K562 (cell line): Measurements from ENCODE around the gene GNAS-AS1. TPM values are rescaled to one million over a fixed set of nuclear protein-coding genes. Genes with fewer than 3 reads are reported as not detected.

Experiments used
- ARID1B ChIP-seq: fragments of 450-650 bp; IDR thresholded peaks from 2 replicates; pipeline ENCODE4 v1.6.1; 2016; ENCODE audit warnings: antibody characterized with exemption, mild to moderate bottlenecking, inconsistent platforms
- CXXC5 ChIP-seq: fragments of 250-450 bp; sonication (Bioruptor Pico); IDR thresholded peaks from 2 replicates; pipeline ENCODE4 v1.8.0; 2022; ENCODE audit warnings: inconsistent platforms, mild to moderate bottlenecking, moderate library complexity
- E2F3 ChIP-seq: fragments of 250-450 bp; sonication (Bioruptor Pico); IDR thresholded peaks from 2 replicates; pipeline ENCODE4 v1.4.0; 2020; ENCODE audit warnings: mild to moderate bottlenecking
- EGR1 ChIP-seq: fragments of 450-650 bp; conservative IDR thresholded peaks from 2 replicates; pipeline ENCODE4 v1.6.1; 2017; ENCODE audit warnings: mild to moderate bottlenecking
- ESRRB ChIP-seq: fragments of 250-450 bp; sonication (Bioruptor Pico); IDR thresholded peaks from 2 replicates; pipeline ENCODE4 v1.5.0; 2020; ENCODE audit warnings: mild to moderate bottlenecking, moderate library complexity, borderline replicate concordance
- FOXP1 ChIP-seq: sonication (generic); formaldehyde crosslinking; IDR thresholded peaks from 2 replicates; pipeline ENCODE4 v1.8.0; 2022; ENCODE audit warnings: mild to moderate bottlenecking, missing genetic modification reagents
- HMGN3 ChIP-seq: IDR thresholded peaks from 2 replicates; pipeline ENCODE4 v1.6.1; 2011; ENCODE audit warnings: borderline replicate concordance, low read depth, mild to moderate bottlenecking, mixed read lengths, low read length; ENCODE audit not compliant: insufficient read length; ENCODE audit errors: extremely low read depth
- MXI1 ChIP-seq: IDR thresholded peaks from 2 replicates; pipeline ENCODE4 v1.6.1; 2011; ENCODE audit warnings: low read depth, mild to moderate bottlenecking, improper control_type of control experiment, low read length
- NR3C1 ChIP-seq: sonication (generic); formaldehyde crosslinking; IDR thresholded peaks from 2 replicates; pipeline ENCODE4 v1.8.1; 2022; ENCODE audit warnings: missing genetic modification reagents
- PHTF2 ChIP-seq: fragments of 250-450 bp; sonication (Bioruptor Pico); IDR thresholded peaks from 2 replicates; pipeline ENCODE4 v1.5.0; 2021; ENCODE audit warnings: mild to moderate bottlenecking
- PTTG1 ChIP-seq: fragments of 450-650 bp; IDR thresholded peaks from 2 replicates; pipeline ENCODE4 v1.6.1; 2016; ENCODE audit warnings: low read depth, mild to moderate bottlenecking, missing genetic modification characterization, missing compliant biosample characterization
- SNRNP70 ChIP-seq: fragments of 200-400 bp; formaldehyde crosslinking; optimal IDR thresholded peaks from 2 replicates; pipeline ENCODE3; 2017; ENCODE audit warnings: low read depth, low read length
- ZKSCAN1 ChIP-seq: fragments of 150-350 bp; IDR thresholded peaks from 2 replicates; pipeline ENCODE4 v1.6.1; 2016; ENCODE audit warnings: low read depth, low read length
- ZNF133 ChIP-seq: fragments of 250-450 bp; sonication (Bioruptor Pico); IDR thresholded peaks from 2 replicates; pipeline ENCODE4 v1.4.0; 2020; ENCODE audit warnings: mild to moderate bottlenecking
- ZNF134 ChIP-seq: fragments of 250-450 bp; sonication (Bioruptor Pico); conservative IDR thresholded peaks from 2 replicates; pipeline ENCODE4 v1.4.0; 2020
- ZNF140 ChIP-seq: fragments of 250-450 bp; sonication (Bioruptor Pico); IDR thresholded peaks from 2 replicates; pipeline ENCODE4 v1.8.0; 2021; ENCODE audit warnings: moderate library complexity, mild to moderate bottlenecking, inconsistent platforms
- ZNF146 ChIP-seq: IDR thresholded peaks from one replicate; pipeline ENCODE4 v1.6.1; 2018; ENCODE audit warnings: missing compliant biosample characterization; ENCODE audit not compliant: unreplicated experiment
- polyA plus RNA-seq, 8 experiments: library from polyadenylated mRNA; depleted of rRNA in 4 of 8; stranded (reverse) in 5 of 8; unstranded in 3 of 8; fragments of >200 nt; fragmentation: Nextera tagmentation in 2 of 8; fragmentation: Illumina TruSeq in 1 of 8; extraction: Ambion mirVana in 2 of 8; extraction: Trizol in 1 of 8; gene quantifications; 2 replicates each; pipeline versions ENCODE4 v1.2.1 to v1.2.3, GENCODE V29; 2011 to 2014; ENCODE audit warnings: inconsistent platforms in 1 of 8, missing spikeins in 1 of 8
- total RNA-seq, 7 experiments: library from RNA; depleted of rRNA in 6 of 7; stranded (reverse); fragments of >200 nt in 6 of 7; fragmentation: Illumina TruSeq in 2 of 7; extraction: Trizol in 2 of 7; gene quantifications; 2 replicates each; pipeline versions ENCODE4 v1.2.1 to v1.2.3, GENCODE V29; 2011 to 2021; ENCODE audit warnings: low replicate concordance in 1 of 7
- TF ChIP-seq, protein P1 (sequence below): fragments of 200-800 bp; sonication (Bioruptor generic); IDR thresholded peaks from 2 replicates; pipeline ENCODE4 v1.6.1; 2017; ENCODE audit warnings: missing genetic modification characterization, missing compliant biosample characterization
- TF ChIP-seq, protein P2 (sequence below), 2 experiments: fragments of 450-650 bp; conservative IDR thresholded peaks; 2 replicates each; pipeline ENCODE4 v1.6.1; 2017; ENCODE audit warnings: mild to moderate bottlenecking in 2 of 2, moderate library complexity in 2 of 2
- TF ChIP-seq, protein P3 (sequence below): fragments of 450-650 bp; IDR thresholded peaks from 2 replicates; pipeline ENCODE4 v1.6.1; 2016; ENCODE audit warnings: low read depth

Gene GNAS-AS1
- total and polyA plus RNA-seq, 9 of the 15 experiments (the other 6 are each of a cell fraction or from before 2014, with no cell fraction given): 0.04 to 2.5 (median 0.25) TPM

DNA sequence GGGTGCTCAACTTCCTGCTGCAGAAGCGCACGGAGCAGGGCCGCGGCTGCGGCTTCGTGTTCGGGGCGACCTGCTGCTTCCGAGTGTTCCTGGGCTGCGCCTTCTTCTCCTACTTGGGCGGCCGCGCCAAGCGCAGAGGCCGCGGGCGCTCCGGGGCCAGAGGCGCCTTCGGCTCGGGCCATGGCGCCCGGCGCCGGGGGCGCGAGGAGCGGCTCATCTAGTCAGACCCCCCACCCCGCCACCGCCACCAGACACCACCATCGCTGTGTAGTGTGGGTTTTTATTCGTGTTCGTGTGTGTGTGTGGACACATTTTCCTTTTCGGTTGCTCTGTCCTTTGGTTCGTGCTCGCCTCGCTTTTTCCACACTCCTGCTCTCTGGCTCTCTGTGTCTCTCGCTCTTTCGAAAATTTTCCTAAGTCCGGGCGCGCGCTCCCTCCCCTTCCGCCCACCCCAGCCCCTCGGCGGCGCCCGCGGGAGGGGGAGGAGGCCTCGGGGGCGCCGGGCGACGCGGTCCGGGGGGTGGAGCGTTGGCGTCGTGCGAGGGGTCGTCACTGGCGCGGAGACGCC lies 39.9 kb upstream of the GNAS-AS1 start (continued):
- TF ChIP-seq, protein P1, sequence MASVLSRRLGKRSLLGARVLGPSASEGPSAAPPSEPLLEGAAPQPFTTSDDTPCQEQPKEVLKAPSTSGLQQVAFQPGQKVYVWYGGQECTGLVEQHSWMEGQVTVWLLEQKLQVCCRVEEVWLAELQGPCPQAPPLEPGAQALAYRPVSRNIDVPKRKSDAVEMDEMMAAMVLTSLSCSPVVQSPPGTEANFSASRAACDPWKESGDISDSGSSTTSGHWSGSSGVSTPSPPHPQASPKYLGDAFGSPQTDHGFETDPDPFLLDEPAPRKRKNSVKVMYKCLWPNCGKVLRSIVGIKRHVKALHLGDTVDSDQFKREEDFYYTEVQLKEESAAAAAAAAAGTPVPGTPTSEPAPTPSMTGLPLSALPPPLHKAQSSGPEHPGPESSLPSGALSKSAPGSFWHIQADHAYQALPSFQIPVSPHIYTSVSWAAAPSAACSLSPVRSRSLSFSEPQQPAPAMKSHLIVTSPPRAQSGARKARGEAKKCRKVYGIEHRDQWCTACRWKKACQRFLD (CRISPR knock-in tag): no peak
- TF ChIP-seq ARID1B (no peak), ZNF134 (CRISPR knock-in tag) (no peak), E2F3 (CRISPR knock-in tag) (no peak), ZNF133 (no peak), HMGN3 (peak; percentile 29), ZKSCAN1 (no peak), EGR1 (peak; percentile 40), ZNF146 (no peak), MXI1 (no peak), SNRNP70 (no peak), CXXC5 (CRISPR knock-in tag) (no peak), ZNF140 (CRISPR knock-in tag) (no peak), PHTF2 (CRISPR knock-in tag) (no peak), FOXP1 (CRISPR knock-in tag) (no peak), PTTG1 (tag) (no peak), NR3C1 (CRISPR knock-in tag) (no peak), ESRRB (CRISPR knock-in tag) (no peak)
- TF ChIP-seq, protein P2, sequence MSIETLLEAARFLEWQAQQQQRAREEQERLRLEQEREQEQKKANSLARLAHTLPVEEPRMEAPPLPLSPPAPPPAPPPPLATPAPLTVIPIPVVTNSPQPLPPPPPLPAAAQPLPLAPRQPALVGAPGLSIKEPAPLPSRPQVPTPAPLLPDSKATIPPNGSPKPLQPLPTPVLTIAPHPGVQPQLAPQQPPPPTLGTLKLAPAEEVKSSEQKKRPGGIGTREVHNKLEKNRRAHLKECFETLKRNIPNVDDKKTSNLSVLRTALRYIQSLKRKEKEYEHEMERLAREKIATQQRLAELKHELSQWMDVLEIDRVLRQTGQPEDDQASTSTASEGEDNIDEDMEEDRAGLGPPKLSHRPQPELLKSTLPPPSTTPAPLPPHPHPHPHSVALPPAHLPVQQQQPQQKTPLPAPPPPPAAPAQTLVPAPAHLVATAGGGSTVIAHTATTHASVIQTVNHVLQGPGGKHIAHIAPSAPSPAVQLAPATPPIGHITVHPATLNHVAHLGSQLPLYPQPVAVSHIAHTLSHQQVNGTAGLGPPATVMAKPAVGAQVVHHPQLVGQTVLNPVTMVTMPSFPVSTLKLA (conservative IDR thresholded peaks at IDR 0.05): no peak
- TF ChIP-seq, protein P3, sequence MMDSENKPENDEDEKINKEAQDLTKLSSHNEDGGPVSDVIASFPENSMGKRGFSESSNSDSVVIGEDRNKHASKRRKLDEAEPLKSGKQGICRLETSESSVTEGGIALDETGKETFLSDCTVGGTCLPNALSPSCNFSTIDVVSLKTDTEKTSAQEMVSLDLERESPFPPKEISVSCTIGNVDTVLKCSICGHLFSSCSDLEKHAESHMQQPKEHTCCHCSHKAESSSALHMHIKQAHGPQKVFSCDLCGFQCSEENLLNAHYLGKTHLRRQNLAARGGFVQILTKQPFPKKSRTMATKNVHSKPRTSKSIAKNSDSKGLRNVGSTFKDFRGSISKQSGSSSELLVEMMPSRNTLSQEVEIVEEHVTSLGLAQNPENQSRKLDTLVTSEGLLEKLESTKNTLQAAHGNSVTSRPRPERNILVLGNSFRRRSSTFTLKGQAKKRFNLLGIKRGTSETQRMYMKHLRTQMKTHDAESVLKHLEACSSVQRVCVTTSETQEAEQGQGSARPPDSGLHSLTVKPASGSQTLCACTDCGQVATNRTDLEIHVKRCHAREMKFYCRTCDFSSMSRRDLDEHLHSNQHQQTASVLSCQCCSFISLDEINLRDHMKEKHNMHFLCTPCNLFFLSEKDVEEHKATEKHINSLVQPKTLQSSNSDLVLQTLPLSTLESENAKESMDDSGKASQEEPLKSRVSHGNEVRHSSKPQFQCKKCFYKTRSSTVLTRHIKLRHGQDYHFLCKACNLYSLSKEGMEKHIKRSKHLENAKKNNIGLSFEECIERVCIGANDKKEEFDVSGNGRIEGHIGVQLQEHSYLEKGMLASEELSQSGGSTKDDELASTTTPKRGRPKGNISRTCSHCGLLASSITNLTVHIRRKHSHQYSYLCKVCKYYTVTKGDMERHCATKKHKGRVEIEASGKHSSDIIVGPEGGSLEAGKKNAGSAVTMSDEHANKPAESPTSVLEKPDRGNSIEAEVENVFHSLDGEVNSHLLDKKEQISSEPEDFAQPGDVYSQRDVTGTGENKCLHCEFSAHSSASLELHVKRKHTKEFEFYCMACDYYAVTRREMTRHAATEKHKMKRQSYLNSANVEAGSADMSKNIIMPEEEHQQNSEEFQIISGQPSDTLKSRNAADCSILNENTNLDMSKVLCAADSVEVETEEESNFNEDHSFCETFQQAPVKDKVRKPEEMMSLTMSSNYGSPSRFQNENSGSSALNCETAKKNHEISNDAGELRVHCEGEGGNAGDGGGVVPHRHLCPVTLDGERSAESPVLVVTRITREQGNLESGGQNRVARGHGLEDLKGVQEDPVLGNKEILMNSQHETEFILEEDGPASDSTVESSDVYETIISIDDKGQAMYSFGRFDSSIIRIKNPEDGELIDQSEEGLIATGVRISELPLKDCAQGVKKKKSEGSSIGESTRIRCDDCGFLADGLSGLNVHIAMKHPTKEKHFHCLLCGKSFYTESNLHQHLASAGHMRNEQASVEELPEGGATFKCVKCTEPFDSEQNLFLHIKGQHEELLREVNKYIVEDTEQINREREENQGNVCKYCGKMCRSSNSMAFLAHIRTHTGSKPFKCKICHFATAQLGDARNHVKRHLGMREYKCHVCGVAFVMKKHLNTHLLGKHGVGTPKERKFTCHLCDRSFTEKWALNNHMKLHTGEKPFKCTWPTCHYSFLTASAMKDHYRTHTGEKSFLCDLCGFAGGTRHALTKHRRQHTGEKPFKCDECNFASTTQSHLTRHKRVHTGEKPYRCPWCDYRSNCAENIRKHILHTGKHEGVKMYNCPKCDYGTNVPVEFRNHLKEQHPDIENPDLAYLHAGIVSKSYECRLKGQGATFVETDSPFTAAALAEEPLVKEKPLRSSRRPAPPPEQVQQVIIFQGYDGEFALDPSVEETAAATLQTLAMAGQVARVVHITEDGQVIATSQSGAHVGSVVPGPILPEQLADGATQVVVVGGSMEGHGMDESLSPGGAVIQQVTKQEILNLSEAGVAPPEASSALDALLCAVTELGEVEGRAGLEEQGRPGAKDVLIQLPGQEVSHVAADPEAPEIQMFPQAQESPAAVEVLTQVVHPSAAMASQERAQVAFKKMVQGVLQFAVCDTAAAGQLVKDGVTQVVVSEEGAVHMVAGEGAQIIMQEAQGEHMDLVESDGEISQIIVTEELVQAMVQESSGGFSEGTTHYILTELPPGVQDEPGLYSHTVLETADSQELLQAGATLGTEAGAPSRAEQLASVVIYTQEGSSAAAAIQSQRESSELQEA: no peak
